Hepatocyte (in vitro differentiated cells): Measurements from ENCODE around the gene LRRC45. TPM values are rescaled to one million over a fixed set of nuclear protein-coding genes. Genes with fewer than 3 reads are reported as not detected.

ENCODE experiments used
- DNase-seq: peaks from one replicate; pipeline ENCODE4 v3.0.0-alpha.2; 2016; ENCODE audit warnings: low spot score
- H2AFZ ChIP-seq: fragments of 200-600 bp; sonication (generic); 2 replicates; pipeline ENCODE4 v1.6.0; 2016; ENCODE audit warnings: antibody characterized with exemption, mild to moderate bottlenecking
- H3K27ac ChIP-seq: fragments of 200-600 bp; sonication (generic); 2 replicates; pipeline ENCODE4 v1.5.1; 2016; ENCODE audit warnings: mild to moderate bottlenecking
- H3K27me3 ChIP-seq: fragments of 200-600 bp; sonication (generic); 2 replicates; pipeline ENCODE4 v1.6.1; 2016
- H3K36me3 ChIP-seq: fragments of 200-600 bp; sonication (generic); replicated peaks from 2 replicates; pipeline ENCODE4 v1.5.1; 2016; ENCODE audit warnings: low read depth; ENCODE audit not compliant: insufficient read depth
- H3K4me1 ChIP-seq: fragments of 200-600 bp; sonication (generic); 2 replicates; pipeline ENCODE4 v1.5.1; 2016; ENCODE audit warnings: mild to moderate bottlenecking, moderate library complexity; ENCODE audit not compliant: insufficient read depth
- H3K4me2 ChIP-seq: fragments of 200-600 bp; sonication (generic); 2 replicates; pipeline ENCODE4 v1.6.0; 2016
- H3K4me3 ChIP-seq: fragments of 200-600 bp; sonication (generic); 2 replicates; pipeline ENCODE4 v1.5.1; 2016; ENCODE audit warnings: mild to moderate bottlenecking
- H3K79me2 ChIP-seq: fragments of 200-600 bp; sonication (generic); 2 replicates; pipeline ENCODE4 v1.6.0; 2017; ENCODE audit warnings: mild to moderate bottlenecking
- H3K9me2 ChIP-seq: fragments of 200-600 bp; sonication (generic); replicated peaks from 2 replicates; pipeline ENCODE4 v1.6.0; 2017; ENCODE audit warnings: mild to moderate bottlenecking; ENCODE audit not compliant: insufficient read depth
- H3K9me3 ChIP-seq: fragments of 200-600 bp; sonication (generic); 2 replicates; pipeline ENCODE4 v1.5.1; 2016; ENCODE audit warnings: low read depth, mild to moderate bottlenecking
- H4K20me1 ChIP-seq: fragments of 200-600 bp; sonication (generic); 2 replicates; pipeline ENCODE4 v1.6.0; 2016; ENCODE audit warnings: mild to moderate bottlenecking; ENCODE audit not compliant: insufficient read depth, poor library complexity, severe bottlenecking
- CTCF ChIP-seq: fragments of 200-600 bp; sonication (generic); IDR thresholded peaks from 2 replicates; pipeline ENCODE4 v1.5.1; 2016; ENCODE audit warnings: antibody characterized with exemption, mild to moderate bottlenecking; ENCODE audit not compliant: poor library complexity
- EZH2 ChIP-seq: fragments of 200-600 bp; sonication (generic); IDR thresholded peaks from 2 replicates; pipeline ENCODE4 v1.6.1; 2016; ENCODE audit warnings: antibody characterized with exemption, mild to moderate bottlenecking, borderline replicate concordance
- EZH2phosphoT487 ChIP-seq: fragments of 200-600 bp; sonication (generic); IDR thresholded peaks from one replicate; pipeline ENCODE4 v1.6.1; 2018; ENCODE audit warnings: antibody characterized with exemption, mild to moderate bottlenecking, low read depth, moderate library complexity; ENCODE audit not compliant: unreplicated experiment, severe bottlenecking
- WGBS: methylation state at CpG from one replicate; pipeline ENCODE4 v1.1.6; 2016; ENCODE audit warnings: low lambda C conversion rate; ENCODE audit errors: missing lambda C conversion rate; 5-methylcytosine and 5-hydroxymethylcytosine counted together
- polyA plus RNA-seq: library from polyadenylated mRNA; unstranded; fragments of >200 nt; fragmentation: Nextera tagmentation; extraction: Ambion mirVana; gene quantifications from 2 replicates; pipeline ENCODE4 v1.2.1, GENCODE V29; 2016
- total RNA-seq: library from RNA; depleted of rRNA; stranded (reverse); fragments of >200 nt; gene quantifications from 2 replicates; pipeline ENCODE4 v1.2.3, GENCODE V29; 2014

The LRRC45 gene
- total and polyA plus RNA-seq, 2 experiments from 2014 or later, result 12.8 to 14.7 TPM

GRCh38 chr17:82059272-82060000, 36.3 kb downstream of the LRRC45 start:
- Histone ChIP-seq H3K36me3 (no peaks in the 10 kb centered on the region), H3K27ac (no peak overlapping the region), H3K79me2 (no peaks in the 10 kb centered on the region), H3K9me2 (no peaks in the 10 kb centered on the region), H2AFZ (no peak overlapping the region), H3K4me1 (peaks cover 2% of the 10 kb centered on the region), H3K9me3 (no peaks in the 10 kb centered on the region), H4K20me1 (no peaks in the 10 kb centered on the region), H3K4me2 (no peak overlapping the region), H3K27me3 (no peaks in the 10 kb centered on the region), H3K4me3 (no peak overlapping the region)
- WGBS, result 95% methylated on average over 19 of the region's 19 CpGs
- DNase-seq, result no peak
- TF ChIP-seq EZH2 (no peak), EZH2phosphoT487 (no peak), CTCF (no peak)

- WGBS, result 89% methylated on average over 16 of the region's 16 CpGs
- H3K4me1 ChIP-seq, result peaks cover 7% of the 10 kb centered on the region
- no peak overlapping the region for H3K4me3 ChIP-seq
- no peaks in the 10 kb centered on the region for H3K27me3 ChIP-seq
- DNase-seq, result no peak
- H4K20me1 ChIP-seq, result no peaks in the 10 kb centered on the region
- H3K9me3 ChIP-seq, result no peaks in the 10 kb centered on the region
- no peaks in the 10 kb centered on the region for H3K9me2 ChIP-seq
- no peaks in the 10 kb centered on the region for H3K36me3 ChIP-seq
- TF ChIP-seq EZH2, result no peak
- no peak for TF ChIP-seq EZH2phosphoT487
- no peak overlapping the region for H2AFZ ChIP-seq
- H3K79me2 ChIP-seq, result peaks cover 4% of the 10 kb centered on the region
- no peak overlapping the region for H3K4me2 ChIP-seq
- no peak overlapping the region for H3K27ac ChIP-seq
Observed at GRCh38 chr17:82060001-82060380, 36.9 kb downstream of the LRRC45 start.

GRCh38 chr17:82060614-82061013, 37.5 kb downstream of the LRRC45 start:
- Histone ChIP-seq H3K4me1 (peaks cover 7% of the 10 kb centered on the region), H3K9me2 (no peaks in the 10 kb centered on the region), H4K20me1 (no peaks in the 10 kb centered on the region), H3K79me2 (peaks cover 8% of the 10 kb centered on the region), H3K4me2 (no peak overlapping the region), H3K27me3 (no peaks in the 10 kb centered on the region), H3K36me3 (no peaks in the 10 kb centered on the region), H2AFZ (no peak overlapping the region), H3K4me3 (no peak overlapping the region), H3K9me3 (no peaks in the 10 kb centered on the region), H3K27ac (no peak overlapping the region)
- 96% methylated on average over 14 of the region's 14 CpGs for WGBS
- TF ChIP-seq EZH2 (no peak), CTCF (no peak), EZH2phosphoT487 (no peak)
- no peak for DNase-seq

GRCh38 chr17:82061047-82061925, 38.2 kb downstream of the LRRC45 start:
- WGBS, result 96% methylated on average over 34 of the region's 34 CpGs
- no peak for DNase-seq
- no peaks in the 10 kb centered on the region for H3K9me2 ChIP-seq
- peaks cover 11% of the 10 kb centered on the region for H3K4me1 ChIP-seq
- no peaks in the 10 kb centered on the region for H3K27me3 ChIP-seq
- no peak overlapping the region for H3K4me3 ChIP-seq
- no peak overlapping the region for H2AFZ ChIP-seq
- H3K9me3 ChIP-seq, result no peaks in the 10 kb centered on the region
- no peak overlapping the region for H3K4me2 ChIP-seq
- peaks cover 14% of the 10 kb centered on the region for H3K79me2 ChIP-seq
- no peak overlapping the region for H3K27ac ChIP-seq
- TF ChIP-seq EZH2 (no peak), EZH2phosphoT487 (no peak), CTCF (no peak)
- H3K36me3 ChIP-seq, result no peaks in the 10 kb centered on the region
- no peaks in the 10 kb centered on the region for H4K20me1 ChIP-seq
